Heart left ventricle (tissue), 16 donors: ENCODE data around the gene IFT27. TPM values are rescaled to one million over a fixed set of nuclear protein-coding genes. Genes with fewer than 3 reads are reported as not detected.

Experiments used
- ATAC-seq, 4 donors: fragments of 200-7000 bp; cut with Tn5 transposase; one replicate each; pipeline ENCODE4 v1.9.1; 2020 to 2022; ENCODE audit warnings: moderate library complexity in 4 of 4, mild to moderate bottlenecking in 3 of 4, moderate number of reproducible peaks in 1 of 4
- DNase-seq, 5 donors: peaks; one replicate each; pipeline ENCODE4 v3.0.0-alpha.2; 2020
- H3K27ac ChIP-seq, 12 donors: fragments of 200-600 bp; sonication (generic) in 4 of 12; one replicate each; pipeline versions ENCODE4 v1.5.0 to v1.8.0; 2016 to 2022; ENCODE audit warnings: mild to moderate bottlenecking in 2 of 12
- H3K27me3 ChIP-seq, 9 donors: fragments of 200-600 bp; sonication (generic) in 2 of 9; one replicate each; pipeline versions ENCODE4 v1.5.1 to v1.8.0; 2016 to 2022; ENCODE audit warnings: mild to moderate bottlenecking in 3 of 9
- H3K36me3 ChIP-seq, 9 donors: fragments of 200-600 bp; sonication (generic) in 2 of 9; one replicate each; pipeline versions ENCODE4 v1.5.0 to v1.8.0; 2018 to 2022; ENCODE audit warnings: mild to moderate bottlenecking in 2 of 9
- H3K4me1 ChIP-seq, 12 donors: fragments of 200-600 bp; sonication (generic) in 4 of 12; one replicate each; pipeline versions ENCODE4 v1.5.0 to v1.8.0; 2016 to 2022; ENCODE audit warnings: mild to moderate bottlenecking in 3 of 12
- H3K4me3 ChIP-seq, 12 donors: fragments of 200-600 bp; sonication (generic) in 4 of 12; one replicate each; pipeline versions ENCODE4 v1.5.0 to v1.8.0; 2017 to 2022; ENCODE audit warnings: mild to moderate bottlenecking in 9 of 12, moderate library complexity in 4 of 12
- H3K9me3 ChIP-seq, 12 donors: fragments of 200-600 bp; sonication (generic) in 4 of 12; one replicate each; pipeline versions ENCODE4 v1.5.0 to v1.8.0; 2016 to 2022; ENCODE audit warnings: mild to moderate bottlenecking in 1 of 12
- CTCF ChIP-seq, 12 donors: fragments of 200-600 bp; sonication (generic) in 4 of 12; IDR thresholded peaks; one replicate each; pipeline versions ENCODE4 v1.5.0 to v1.8.0; 2018 to 2022; ENCODE audit warnings: antibody characterized with exemption in 12 of 12, mild to moderate bottlenecking in 5 of 12
- POLR2A ChIP-seq, 2 donors: fragments of 450-650 bp; IDR thresholded peaks; one replicate each; pipeline ENCODE4 v1.6.1; 2017; ENCODE audit warnings: antibody characterized with exemption in 2 of 2, mild to moderate bottlenecking in 2 of 2, moderate library complexity in 2 of 2
- WGBS, 4 donors: extraction: QIAGEN DNeasy Blood & Tissue Kit in 2 of 4; methylation state at CpG; one replicate each; pipeline versions ENCODE4 v1.1.5 to v1.1.7; 2013 to 2018; 5-methylcytosine and 5-hydroxymethylcytosine counted together
- intact Hi-C, 10 donors: fragments of 100-400 bp; cut with DNase I; formaldehyde crosslinking; loops; one replicate each; pipeline versions ENCODE4 v1.11.1 to v1.14.2; 2022
- polyA plus RNA-seq, 2 donors: library from polyadenylated mRNA; stranded (reverse); fragments of 200-250 nt; gene quantifications; one replicate each; pipeline ENCODE4 v1.2.3, GENCODE V29; 2013
- total RNA-seq, 9 donors: library from RNA; depleted of rRNA in 2 of 9; stranded (reverse); fragments of >200 nt in 2 of 9; fragmentation: NEBNext Ultra II Directional in 3 of 9; extraction: Animal tissue kit (Norgen Biotek cat#: 25700) in 3 of 9; gene quantifications; one replicate each; pipeline versions ENCODE4 v1.1.0 to v1.2.4, GENCODE V29; 2016 to 2023
- donor health status: ischemic (EF 13 %, LVEDD 7.1; RV severe dilation, severe dysfunction).
- donor health status: healthy with polysubstance abuse.
- donor health status: DM: no; HTN: yes; CAD: no.
- donor health status: DM: no; HTN: no; CAD: no.
- donor health status: ischemic (EF 25% LVEDD 6.9; RV normal size, moderate dysfunction).
- donor health status: ischemic (EF 25% LVEDD 5.7; RV mildly dilated, moderate dysfunction).
- donor health status: healthy.
- donor health status: DM: yes; HTN: yes; CAD: no.
- donor health status: ischemic (EF 35%, LVEDD 5.7; RV mildly dilated, moderate dysfunction).
- donor health status: nonischemic (EF 11% LVEDD 7.7; RV severe dilation, severe dysfunction).
- donor health status: DM: yes; HTN: yes; CAD: no.
- donor health status: PGD.
- donor health status: ischemic (EF 29% LVEDD 5.4; RV normal size, mild dysfunction).
- donor health status: nonischemic (EF 23%, LVEDD 6.1; RV moderate dilation, normal function).

The IFT27 gene
- total and polyA plus RNA-seq, 11 donors = 18.4 to 36.7 (median 25.8) TPM

- no peak for TF ChIP-seq CTCF (IDR thresholded peaks at IDR 0.05)
- no peak for TF ChIP-seq POLR2A (IDR thresholded peaks at IDR 0.05)
- peaks cover 0 to 29% (median 11%) of the 10 kb centered on the region in 12 donors for H3K4me1 ChIP-seq
- no peaks in the 10 kb centered on the region for H3K9me3 ChIP-seq
- H3K27me3 ChIP-seq = no peaks in the 10 kb centered on the region
- peaks cover 0 to 10% (median 0%) of the 10 kb centered on the region in 9 donors for H3K36me3 ChIP-seq
- 93 to 95% (median 94%) methylated on average over 8 of the region's 8 CpGs for WGBS, 4 donors
- no peak for ATAC-seq
- intact Hi-C loops = loop anchor here in 4 of 10 donors (5.0 to 10.0 kb wide), 3 partner anchors 225 to 422 kb away; no protein-coding TSS in a partner anchor
- H3K27ac ChIP-seq = no peak overlapping the region
- DNase-seq = no peak
- no peak overlapping the region for H3K4me3 ChIP-seq
Measured at GRCh38 chr22:36772451-36772850, 3.5 kb downstream of the IFT27 start.

DNA sequence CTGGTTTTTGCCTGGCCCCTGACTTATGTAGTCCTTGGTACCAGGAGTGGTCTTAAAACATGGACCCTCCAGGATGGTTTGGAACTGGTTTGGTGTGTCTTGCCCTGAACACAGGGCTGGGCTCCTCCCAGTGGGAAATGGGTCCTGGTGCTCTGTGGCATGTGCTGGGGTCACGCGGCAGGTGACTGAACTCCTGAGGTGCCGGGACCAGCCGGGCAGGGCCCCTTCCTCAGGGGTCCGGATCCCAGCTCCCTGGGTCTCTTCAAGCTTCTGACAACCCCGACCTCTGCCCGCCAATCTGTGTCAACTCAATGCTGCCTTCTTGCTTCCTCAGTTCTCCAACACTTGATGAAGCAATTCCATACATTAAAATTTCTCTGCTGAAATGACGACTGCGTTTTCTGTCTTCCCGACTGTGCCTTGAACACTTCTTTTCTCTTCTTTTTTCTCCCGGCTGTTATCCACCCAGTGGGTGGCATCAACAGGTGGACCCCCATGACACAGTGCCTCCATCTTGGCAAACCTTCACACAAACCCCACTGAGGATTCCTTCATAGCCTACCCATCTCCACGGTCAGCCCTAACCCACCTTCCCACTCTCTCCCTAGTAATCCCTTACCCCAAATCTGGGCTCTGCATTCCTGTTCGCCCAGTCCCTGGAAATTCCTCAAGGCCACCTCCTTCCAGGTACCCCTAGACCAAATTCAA lies 4.4 kb downstream of the IFT27 start:
- peaks cover 0 to 18% (median 6%) of the 10 kb centered on the region in 9 donors for H3K36me3 ChIP-seq
- intact Hi-C loops = loop anchor here in 4 of 10 donors (5.0 to 10.0 kb wide), 3 partner anchors 224 to 423 kb away; no protein-coding TSS in a partner anchor
- H3K9me3 ChIP-seq = no peaks in the 10 kb centered on the region
- H3K27me3 ChIP-seq = no peaks in the 10 kb centered on the region
- DNase-seq (no peak), ATAC-seq (no peak)
- no peak overlapping the region for H3K4me3 ChIP-seq
- TF ChIP-seq POLR2A (IDR thresholded peaks at IDR 0.05) (no peak), CTCF (IDR thresholded peaks at IDR 0.05) (no peak)
- H3K27ac ChIP-seq = no peak overlapping the region
- 95 to 97% (median 96%) methylated on average over 10 to 13 of the region's 13 CpGs for WGBS, 4 donors
- H3K4me1 ChIP-seq = peaks cover 0 to 25% (median 8%) of the 10 kb centered on the region in 12 donors

- H3K9me3 ChIP-seq = no peaks in the 10 kb centered on the region
- H3K27ac ChIP-seq = no peak overlapping the region
- H3K4me1 ChIP-seq = peaks cover 0 to 23% (median 7%) of the 10 kb centered on the region in 12 donors
- intact Hi-C loops = loop anchor here in 4 of 10 donors (5.0 to 10.0 kb wide), 3 partner anchors 223 to 424 kb away; no protein-coding TSS in a partner anchor
- TF ChIP-seq POLR2A (IDR thresholded peaks at IDR 0.05) (no peak), CTCF (IDR thresholded peaks at IDR 0.05) (no peak)
- H3K36me3 ChIP-seq = peaks cover 0 to 26% (median 7%) of the 10 kb centered on the region in 9 donors
- 56 to 65% (median 58%) methylated on average over 11 of the region's 11 CpGs for WGBS, 4 donors
- H3K27me3 ChIP-seq = no peaks in the 10 kb centered on the region
- no peak for DNase-seq
- no peak overlapping the region for H3K4me3 ChIP-seq
- ATAC-seq = no peak
Measured at GRCh38 chr22:36770513-36771231, 5.2 kb downstream of the IFT27 start.
